Hepatocyte (in vitro differentiated cells): ENCODE measurements around the gene GGT6.

Experiments used
- EZH2 ChIP-seq: fragments of 200-600 bp; sonication (generic); IDR thresholded peaks from 2 replicates; pipeline ENCODE4 v1.6.1; 2016; ENCODE audit warnings: antibody characterized with exemption, mild to moderate bottlenecking, borderline replicate concordance
- TF ChIP-seq, protein P1 (sequence below): fragments of 200-600 bp; sonication (generic); IDR thresholded peaks from 2 replicates; pipeline ENCODE4 v1.5.1; 2016; ENCODE audit warnings: antibody characterized with exemption, mild to moderate bottlenecking; ENCODE audit not compliant: poor library complexity

- TF ChIP-seq, protein P1, sequence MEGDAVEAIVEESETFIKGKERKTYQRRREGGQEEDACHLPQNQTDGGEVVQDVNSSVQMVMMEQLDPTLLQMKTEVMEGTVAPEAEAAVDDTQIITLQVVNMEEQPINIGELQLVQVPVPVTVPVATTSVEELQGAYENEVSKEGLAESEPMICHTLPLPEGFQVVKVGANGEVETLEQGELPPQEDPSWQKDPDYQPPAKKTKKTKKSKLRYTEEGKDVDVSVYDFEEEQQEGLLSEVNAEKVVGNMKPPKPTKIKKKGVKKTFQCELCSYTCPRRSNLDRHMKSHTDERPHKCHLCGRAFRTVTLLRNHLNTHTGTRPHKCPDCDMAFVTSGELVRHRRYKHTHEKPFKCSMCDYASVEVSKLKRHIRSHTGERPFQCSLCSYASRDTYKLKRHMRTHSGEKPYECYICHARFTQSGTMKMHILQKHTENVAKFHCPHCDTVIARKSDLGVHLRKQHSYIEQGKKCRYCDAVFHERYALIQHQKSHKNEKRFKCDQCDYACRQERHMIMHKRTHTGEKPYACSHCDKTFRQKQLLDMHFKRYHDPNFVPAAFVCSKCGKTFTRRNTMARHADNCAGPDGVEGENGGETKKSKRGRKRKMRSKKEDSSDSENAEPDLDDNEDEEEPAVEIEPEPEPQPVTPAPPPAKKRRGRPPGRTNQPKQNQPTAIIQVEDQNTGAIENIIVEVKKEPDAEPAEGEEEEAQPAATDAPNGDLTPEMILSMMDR = no peak
- no peak for TF ChIP-seq EZH2
Measured at GRCh38 chr17:4597975-4598374, 37.6 kb upstream of the GGT6 start.
